Tibial artery (tissue), 4 donors: Measurements from ENCODE around the gene ANO1.

Experiments
- DNase-seq, 2 donors: peaks; one replicate each; pipeline ENCODE4 v3.0.0-alpha.2; 2019
- H3K27ac ChIP-seq, 2 donors: fragments of 200-600 bp; sonication (generic) in 1 of 2; 1 replicate in 1 of 2; 2 replicates in 1 of 2; pipeline ENCODE4 v1.5.1; 2018 to 2019; ENCODE audit warnings: mild to moderate bottlenecking in 1 of 2
- H3K27me3 ChIP-seq, 2 donors: fragments of 200-600 bp; sonication (generic) in 1 of 2; one replicate each; pipeline versions ENCODE4 v1.5.1 to v1.6.0; 2016 to 2019
- H3K36me3 ChIP-seq, 3 donors: fragments of 200-600 bp; sonication (generic) in 2 of 3; one replicate each; pipeline ENCODE4 v1.5.1; 2016 to 2019; ENCODE audit warnings: mild to moderate bottlenecking in 2 of 3
- H3K4me1 ChIP-seq, 4 donors: fragments of 200-600 bp; sonication (generic) in 2 of 4; 1 replicate in 3 of 4; 2 replicates in 1 of 4; pipeline ENCODE4 v1.5.1; 2016 to 2019
- H3K4me3 ChIP-seq, 2 donors: fragments of 200-600 bp; sonication (generic) in 1 of 2; 1 replicate in 1 of 2; 2 replicates in 1 of 2; pipeline ENCODE4 v1.5.1; 2018 to 2019; ENCODE audit warnings: mild to moderate bottlenecking in 2 of 2
- H3K9me3 ChIP-seq, 3 donors: fragments of 200-600 bp; sonication (generic) in 1 of 3; one replicate each; pipeline ENCODE4 v1.5.1; 2016 to 2019
- CTCF ChIP-seq, 2 experiments: fragments of 200-600 bp in 1 of 2; fragments of 450-650 bp in 1 of 2; IDR thresholded peaks; one replicate each; pipeline ENCODE4 v1.5.1; 2017 to 2019; ENCODE audit warnings: antibody characterized with exemption in 2 of 2, mild to moderate bottlenecking in 1 of 2, moderate library complexity in 1 of 2
- intact Hi-C: fragments of 100-400 bp; cut with DNase I; formaldehyde crosslinking; loops from one replicate; pipeline ENCODE4 v1.15.0; 2023; ENCODE audit warnings: low total_unique reads

ANO1 gene

GRCh38 chr11:70107756-70108155, 29.6 kb downstream of the ANO1 start:
- H3K27ac ChIP-seq, result peak overlapping the region in 1 of 2 donors; percentile 35
- no peak for DNase-seq

GRCh38 chr11:70108250-70108649, 30.1 kb downstream of the ANO1 start:
- H3K9me3 ChIP-seq, result no peaks in the 10 kb centered on the region
- no peaks in the 10 kb centered on the region for H3K27me3 ChIP-seq
- no peak for TF ChIP-seq CTCF (IDR thresholded peaks at IDR 0.05)
- H3K4me1 ChIP-seq, result peaks cover 0 to 39% (median 23%) of the 10 kb centered on the region in 4 donors
- peaks cover 0 to 36% (median 27%) of the 10 kb centered on the region in 3 donors for H3K36me3 ChIP-seq
- H3K4me3 ChIP-seq, result no peak overlapping the region
- H3K27ac ChIP-seq, result peak overlapping the region in 1 of 2 donors; percentile 35
- DNase-seq, result no peak
- intact Hi-C loops, result no loop called here

More at GRCh38 chr11:70107756-70108155, 29.6 kb downstream of the ANO1 start:
- Histone ChIP-seq H3K27me3 (no peaks in the 10 kb centered on the region), H3K4me3 (no peak overlapping the region), H3K4me1 (peaks cover 0 to 43% (median 27%) of the 10 kb centered on the region in 4 donors), H3K9me3 (no peaks in the 10 kb centered on the region), H3K36me3 (peaks cover 0 to 31% (median 22%) of the 10 kb centered on the region in 3 donors)
- intact Hi-C loops, result no loop called here
- no peak for TF ChIP-seq CTCF (IDR thresholded peaks at IDR 0.05)

DNA sequence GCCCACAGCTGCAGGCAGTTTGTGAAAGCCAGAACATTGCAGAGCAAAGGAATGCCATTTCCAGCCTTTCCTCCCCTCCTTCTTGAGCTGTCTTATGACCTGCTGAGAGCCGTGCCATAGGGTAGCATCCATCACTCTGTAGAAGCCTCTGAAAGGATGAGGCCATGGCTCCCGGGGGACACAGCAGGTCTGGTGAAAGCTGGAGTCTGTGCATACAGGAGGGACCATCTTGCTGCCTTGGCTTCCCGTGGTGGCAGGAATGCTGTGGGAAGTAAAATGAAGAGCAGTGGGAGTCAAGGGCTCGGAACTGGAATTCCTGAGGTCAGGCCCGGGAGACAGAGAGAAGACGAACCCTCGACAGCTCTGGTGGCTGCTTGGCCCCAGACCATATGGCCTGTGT, 30.9 kb downstream of the ANO1 start:
- TF ChIP-seq CTCF (IDR thresholded peaks at IDR 0.05), result no peak
- no peak overlapping the region for H3K4me3 ChIP-seq
- intact Hi-C loops, result no loop called here
- no peak for DNase-seq
- peaks cover 0 to 33% (median 16%) of the 10 kb centered on the region in 4 donors for H3K4me1 ChIP-seq
- H3K27me3 ChIP-seq, result no peaks in the 10 kb centered on the region
- no peak overlapping the region for H3K27ac ChIP-seq
- peaks cover 0 to 42% (median 33%) of the 10 kb centered on the region in 3 donors for H3K36me3 ChIP-seq
- H3K9me3 ChIP-seq, result no peaks in the 10 kb centered on the region

DNA sequence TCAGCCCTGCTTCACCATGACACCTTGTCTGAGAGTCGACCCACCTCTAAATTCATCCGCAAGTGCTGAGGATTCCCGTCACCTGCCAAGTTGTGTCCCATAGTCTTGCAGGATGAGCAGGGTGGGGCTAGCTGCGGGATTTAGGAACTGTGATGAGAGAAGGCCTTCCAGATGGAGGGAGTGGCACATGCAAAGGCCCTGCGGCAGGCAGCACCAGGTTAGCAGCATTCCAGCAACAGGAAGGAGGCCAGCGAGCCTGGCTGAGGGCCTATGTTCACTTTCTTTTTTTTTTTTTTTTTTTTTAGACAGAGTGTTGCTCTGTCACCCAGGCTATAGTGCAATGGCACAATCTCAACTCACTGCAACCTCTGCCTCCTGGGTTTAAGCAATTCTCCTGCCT, 31.8 kb downstream of the ANO1 start:
- Histone ChIP-seq H3K4me3 (no peak overlapping the region), H3K4me1 (peaks cover 0 to 24% (median 9%) of the 10 kb centered on the region in 4 donors), H3K27ac (no peak overlapping the region), H3K27me3 (no peaks in the 10 kb centered on the region), H3K9me3 (no peaks in the 10 kb centered on the region), H3K36me3 (peaks cover 0 to 42% (median 33%) of the 10 kb centered on the region in 3 donors)
- intact Hi-C loops, result no loop called here
- no peak for DNase-seq
- no peak for TF ChIP-seq CTCF (IDR thresholded peaks at IDR 0.05)

DNA sequence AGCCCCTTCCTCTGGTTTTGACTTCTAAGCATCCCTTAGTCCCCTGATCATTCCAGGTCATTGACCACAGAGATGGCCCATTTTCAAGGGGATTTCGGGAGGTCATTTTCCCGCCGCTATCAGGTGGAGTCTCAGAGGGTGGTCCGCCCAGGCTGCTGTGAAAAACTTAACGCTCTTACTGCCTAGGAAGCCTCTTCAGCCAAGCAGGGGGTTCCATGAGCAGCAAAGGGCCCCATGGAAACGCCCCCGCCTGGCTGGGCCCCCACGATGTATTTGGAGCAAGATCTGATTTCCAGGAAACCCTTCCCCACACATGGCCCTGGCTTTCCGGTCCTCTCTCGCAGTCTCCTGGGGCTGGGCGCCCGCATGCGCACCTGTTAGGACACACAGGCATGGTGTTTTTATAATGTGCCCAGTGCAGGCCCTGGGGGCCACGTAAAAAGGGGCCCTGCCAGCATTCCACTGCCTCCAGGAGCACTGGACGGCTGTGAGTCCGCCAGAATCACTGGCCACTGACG, 32.5 kb downstream of the ANO1 start:
- Histone ChIP-seq H3K36me3 (peaks cover 0 to 42% (median 27%) of the 10 kb centered on the region in 3 donors), H3K27ac (peak overlapping the region in 1 of 2 donors; percentile 1), H3K9me3 (no peaks in the 10 kb centered on the region), H3K4me1 (peaks cover 0 to 17% (median 6%) of the 10 kb centered on the region in 4 donors), H3K4me3 (no peak overlapping the region), H3K27me3 (no peaks in the 10 kb centered on the region)
- intact Hi-C loops, result no loop called here
- no peak for TF ChIP-seq CTCF (IDR thresholded peaks at IDR 0.05)
- no peak for DNase-seq
